HUES6 (cell line): ENCODE measurements around the gene WDR73.

Experiments
- H3K27ac ChIP-seq: 2 replicates; pipeline ENCODE4 v1.7.0; 2013; ENCODE audit warnings: low read depth, mild to moderate bottlenecking, low read length, inconsistent platforms
- H3K27me3 ChIP-seq: 2 replicates; pipeline ENCODE4 v1.6.1; 2013; ENCODE audit warnings: low read length; ENCODE audit not compliant: control insufficient read depth, insufficient read depth
- H3K36me3 ChIP-seq: 2 replicates; pipeline ENCODE4 v1.6.1; 2013; ENCODE audit warnings: low read length; ENCODE audit not compliant: control insufficient read depth, insufficient read depth
- H3K4me1 ChIP-seq: 2 replicates; pipeline ENCODE4 v1.6.1; 2013; ENCODE audit warnings: low read length; ENCODE audit not compliant: control insufficient read depth, insufficient read depth
- H3K4me3 ChIP-seq: 2 replicates; pipeline ENCODE4 v1.5.1; 2013; ENCODE audit warnings: low read depth, low read length
- H3K9ac ChIP-seq: one replicate; pipeline ENCODE4 v1.6.1; 2013; ENCODE audit warnings: mild to moderate bottlenecking, low read length
- H3K9me3 ChIP-seq: 2 replicates; pipeline ENCODE4 v1.6.1; 2013; ENCODE audit warnings: low read depth, low read length; ENCODE audit not compliant: control insufficient read depth, insufficient read depth

The WDR73 gene

DNA sequence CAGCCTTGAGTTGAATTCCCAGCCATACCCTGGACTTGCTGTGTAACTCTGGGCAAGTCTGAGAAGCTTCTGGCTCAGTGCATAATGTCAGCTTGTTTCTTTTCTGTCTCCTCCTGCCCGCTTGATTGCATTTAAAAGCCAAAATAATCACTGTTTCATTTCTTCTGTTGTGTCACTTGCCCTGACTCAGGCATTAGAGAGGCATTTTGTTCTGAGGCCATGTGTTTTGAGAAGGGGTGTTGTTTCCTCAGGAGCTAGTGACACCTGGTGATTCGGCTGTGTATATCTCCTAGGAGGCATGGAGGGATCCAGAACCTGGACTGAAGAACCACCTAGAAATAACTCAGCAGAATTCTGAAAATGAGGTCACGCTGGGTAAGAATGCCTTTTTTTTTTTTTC is 16.0 kb downstream of the WDR73 start:
- peaks cover 11% of the 10 kb centered on the region for H3K27me3 ChIP-seq
- no peak overlapping the region for H3K4me3 ChIP-seq
- peak overlapping the region; percentile 25 for H3K9ac ChIP-seq
- 0 out of 2 replicates have a peak overlapping the region, but pooled peaks have one; percentile 27 for H3K27ac ChIP-seq
- H3K9me3 ChIP-seq: no peaks in the 10 kb centered on the region
- H3K4me1 ChIP-seq: peaks cover 8% of the 10 kb centered on the region
- H3K36me3 ChIP-seq: peaks cover 34% of the 10 kb centered on the region

DNA sequence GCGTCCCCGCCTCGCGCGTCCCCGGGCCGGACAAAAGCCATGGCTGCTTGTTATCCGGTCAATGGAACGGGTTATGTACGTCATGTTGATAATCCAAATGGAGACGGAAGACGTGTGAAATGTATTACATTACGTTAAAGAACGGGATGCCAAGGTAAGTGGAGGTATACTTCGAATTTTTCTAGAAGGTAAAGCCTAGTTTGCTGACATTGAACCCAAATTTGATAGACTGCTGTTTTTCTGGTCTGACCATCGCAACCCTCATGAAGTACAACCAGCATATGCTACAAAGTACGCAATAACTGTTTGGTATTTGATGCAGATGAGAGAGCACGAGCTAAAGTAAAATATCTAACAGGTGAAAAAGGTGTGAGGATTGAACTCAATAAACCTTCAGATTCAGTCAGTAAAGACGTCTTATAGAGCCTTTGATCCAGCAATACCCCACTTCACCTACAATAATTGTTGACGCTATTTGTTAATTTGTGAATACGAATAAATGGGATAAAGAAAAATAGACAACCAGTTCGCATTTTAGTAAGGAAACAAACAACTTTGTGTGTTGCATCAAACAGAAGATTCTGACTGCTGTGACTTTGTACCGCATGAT is 19.8 kb downstream of the WDR73 start:
- H3K36me3 ChIP-seq: peaks cover under 1% of the 10 kb centered on the region
- H3K4me1 ChIP-seq: peaks cover 21% of the 10 kb centered on the region
- no peaks in the 10 kb centered on the region for H3K9me3 ChIP-seq
- H3K9ac ChIP-seq: peak overlapping the region; percentile 64
- H3K27ac ChIP-seq: no peak overlapping the region
- H3K27me3 ChIP-seq: peaks cover 15% of the 10 kb centered on the region
- H3K4me3 ChIP-seq: peak overlapping the region; percentile 83

DNA sequence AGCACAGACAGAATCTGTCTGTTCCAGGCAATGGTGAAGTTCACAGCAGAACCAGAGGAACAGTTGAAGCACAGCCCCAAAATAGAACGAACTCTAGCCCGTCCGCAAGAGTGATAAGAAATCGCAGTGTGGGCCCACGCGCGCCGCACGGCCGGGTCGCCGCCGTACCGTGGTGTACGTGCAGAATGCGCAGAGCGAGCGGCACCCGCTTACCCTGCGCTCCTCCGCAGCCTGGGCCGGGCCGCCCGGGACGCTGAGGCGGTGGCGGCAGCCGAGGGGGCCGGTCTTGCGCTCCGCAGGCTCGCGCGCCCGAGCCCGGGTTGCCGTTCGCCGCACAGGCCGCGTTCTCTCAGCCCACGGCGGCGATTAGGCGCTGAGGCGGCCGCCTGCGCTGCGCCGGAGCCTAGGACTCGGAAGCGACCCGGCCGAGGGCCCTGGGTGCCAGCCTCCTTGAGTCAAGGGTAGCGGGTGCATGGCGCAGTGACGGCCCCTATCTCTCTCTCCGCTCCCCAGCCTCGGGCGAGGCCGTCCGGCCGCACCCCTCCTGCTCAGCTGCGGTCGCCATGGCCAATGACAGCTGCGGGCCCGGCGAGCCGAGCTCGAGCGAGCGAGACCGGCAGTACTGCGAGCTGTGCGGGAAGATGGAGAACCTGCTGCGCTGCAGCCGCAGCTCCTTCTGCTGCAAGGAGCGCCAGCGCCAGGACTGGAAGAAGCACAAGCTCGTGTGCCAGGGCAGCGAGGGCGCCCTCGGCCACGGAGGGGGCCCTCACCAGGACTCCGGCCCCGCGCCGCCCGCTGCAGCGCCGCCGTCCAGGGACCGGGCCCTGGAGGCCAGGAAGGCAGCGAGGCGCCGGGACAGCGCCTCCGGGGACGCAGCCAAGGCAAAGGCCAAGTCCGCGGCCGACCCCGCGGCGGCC is 20.5 kb downstream of the WDR73 start:
- Histone ChIP-seq H3K9ac (peak overlapping the region; percentile 64), H3K4me1 (peaks cover 21% of the 10 kb centered on the region), H3K36me3 (no peaks in the 10 kb centered on the region; the same call in 1 of the 2 replicates), H3K27ac (no peak overlapping the region), H3K9me3 (no peaks in the 10 kb centered on the region), H3K27me3 (peaks cover 15% of the 10 kb centered on the region), H3K4me3 (peak overlapping the region; percentile 83)

DNA sequence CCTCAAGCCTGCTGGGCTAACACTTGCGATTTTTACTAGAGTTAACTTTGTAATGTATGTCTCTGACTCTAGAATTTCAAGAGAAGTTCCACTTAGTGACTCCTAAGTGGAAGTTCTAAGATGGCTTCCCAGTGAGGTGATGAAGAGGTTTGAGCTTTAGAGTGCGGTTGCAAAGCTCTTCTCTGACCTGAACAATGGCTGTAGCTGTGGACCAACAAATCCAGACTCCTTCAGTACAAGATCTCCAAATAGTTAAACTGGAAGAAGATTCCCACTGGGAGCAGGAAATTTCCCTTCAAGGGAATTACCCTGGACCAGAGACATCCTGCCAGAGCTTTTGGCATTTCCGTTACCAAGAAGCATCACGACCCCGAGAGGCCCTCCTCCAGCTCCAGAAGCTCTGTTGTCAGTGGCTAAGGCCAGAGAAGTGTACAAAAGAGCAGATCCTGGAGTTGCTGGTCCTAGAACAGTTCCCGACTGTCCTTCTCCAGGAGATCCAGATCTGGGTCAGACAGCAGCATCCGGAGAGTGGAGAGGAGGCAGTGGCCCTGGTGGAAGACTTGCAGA is 22.3 kb downstream of the WDR73 start:
- peak overlapping the region; percentile 66 for H3K4me3 ChIP-seq
- no peaks in the 10 kb centered on the region; the same call in 1 of the 2 replicates for H3K36me3 ChIP-seq
- H3K9me3 ChIP-seq: no peaks in the 10 kb centered on the region
- H3K9ac ChIP-seq: peak overlapping the region; percentile 40
- H3K4me1 ChIP-seq: peaks cover 14% of the 10 kb centered on the region
- H3K27ac ChIP-seq: no peak overlapping the region
- peaks cover 15% of the 10 kb centered on the region for H3K27me3 ChIP-seq

DNA sequence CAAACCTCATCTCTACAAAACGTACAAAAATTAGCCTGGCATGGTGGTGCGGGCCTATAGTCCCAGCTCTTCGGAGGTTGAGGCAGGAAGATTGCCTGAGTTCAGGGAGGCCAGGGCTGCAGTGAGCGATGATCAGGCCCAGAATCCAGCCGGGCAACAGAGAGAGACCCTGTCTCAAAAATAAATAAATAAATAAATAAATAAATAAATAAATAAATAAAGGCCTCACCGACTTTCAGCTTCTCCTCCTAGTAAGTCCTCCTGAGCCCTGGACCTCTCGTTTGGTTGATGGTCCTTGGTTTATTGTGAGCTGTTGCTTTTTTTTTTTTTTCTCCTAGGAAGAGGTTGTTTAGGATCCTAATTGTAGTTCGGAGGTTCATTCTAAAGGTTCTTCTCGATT is 25.1 kb downstream of the WDR73 start:
- Histone ChIP-seq H3K9ac (no peak overlapping the region), H3K4me3 (no peak overlapping the region), H3K4me1 (peaks cover 14% of the 10 kb centered on the region), H3K27ac (no peak overlapping the region), H3K9me3 (no peaks in the 10 kb centered on the region), H3K27me3 (peaks cover 8% of the 10 kb centered on the region), H3K36me3 (0 out of 2 replicates have a peak, but pooled peaks cover 7% of the 10 kb centered on the region)

DNA sequence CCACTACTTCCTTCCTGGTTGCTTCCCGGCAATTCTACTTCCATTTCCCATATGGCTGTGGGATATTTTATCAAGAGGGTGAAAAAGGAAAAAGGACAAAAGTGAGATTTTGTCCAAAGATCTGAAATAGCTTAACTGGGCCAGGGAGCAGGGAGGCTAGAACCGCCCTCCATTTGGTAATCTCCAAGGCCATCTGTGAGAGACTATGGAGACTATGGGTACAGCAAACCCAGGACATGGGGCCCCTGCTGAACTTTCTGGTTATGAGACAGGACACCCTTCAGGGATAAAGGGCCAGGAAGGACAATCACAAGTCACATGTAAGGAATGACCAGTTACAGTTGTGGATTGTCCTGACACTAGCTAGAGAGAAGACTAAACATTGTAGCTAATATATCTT is 29.0 kb downstream of the WDR73 start:
- H3K27ac ChIP-seq: no peak overlapping the region
- 0 out of 2 replicates have a peak, but pooled peaks cover 1% of the 10 kb centered on the region for H3K4me1 ChIP-seq
- peaks cover 40% of the 10 kb centered on the region for H3K36me3 ChIP-seq
- peaks cover 28% of the 10 kb centered on the region for H3K9me3 ChIP-seq
- no peak overlapping the region for H3K9ac ChIP-seq
- H3K4me3 ChIP-seq: no peak overlapping the region
- H3K27me3 ChIP-seq: no peaks in the 10 kb centered on the region

DNA sequence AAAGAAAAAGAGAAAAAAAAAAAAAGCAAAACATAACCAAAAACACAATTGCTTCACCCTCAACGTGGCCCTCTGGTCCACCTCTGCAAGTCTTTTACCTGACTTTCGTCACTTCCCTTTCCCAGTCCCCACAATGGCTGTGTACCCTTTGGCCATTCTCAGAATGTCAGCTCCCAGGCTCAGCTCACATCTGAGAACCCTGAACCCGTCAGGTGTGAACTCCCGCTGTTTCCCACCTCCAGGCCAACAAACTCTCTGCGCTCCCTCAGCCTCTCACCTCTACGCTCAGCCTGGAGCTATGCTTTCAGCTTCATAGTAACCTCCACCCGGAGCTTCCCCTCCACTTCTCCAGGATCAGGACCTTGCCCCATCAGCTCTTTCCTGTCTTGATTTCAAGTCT is 29.7 kb downstream of the WDR73 start:
- no peaks in the 10 kb centered on the region for H3K4me1 ChIP-seq
- no peak overlapping the region for H3K9ac ChIP-seq
- H3K27ac ChIP-seq: no peak overlapping the region
- peaks cover 46% of the 10 kb centered on the region for H3K36me3 ChIP-seq
- no peaks in the 10 kb centered on the region for H3K27me3 ChIP-seq
- peaks cover 35% of the 10 kb centered on the region for H3K9me3 ChIP-seq
- H3K4me3 ChIP-seq: no peak overlapping the region

DNA sequence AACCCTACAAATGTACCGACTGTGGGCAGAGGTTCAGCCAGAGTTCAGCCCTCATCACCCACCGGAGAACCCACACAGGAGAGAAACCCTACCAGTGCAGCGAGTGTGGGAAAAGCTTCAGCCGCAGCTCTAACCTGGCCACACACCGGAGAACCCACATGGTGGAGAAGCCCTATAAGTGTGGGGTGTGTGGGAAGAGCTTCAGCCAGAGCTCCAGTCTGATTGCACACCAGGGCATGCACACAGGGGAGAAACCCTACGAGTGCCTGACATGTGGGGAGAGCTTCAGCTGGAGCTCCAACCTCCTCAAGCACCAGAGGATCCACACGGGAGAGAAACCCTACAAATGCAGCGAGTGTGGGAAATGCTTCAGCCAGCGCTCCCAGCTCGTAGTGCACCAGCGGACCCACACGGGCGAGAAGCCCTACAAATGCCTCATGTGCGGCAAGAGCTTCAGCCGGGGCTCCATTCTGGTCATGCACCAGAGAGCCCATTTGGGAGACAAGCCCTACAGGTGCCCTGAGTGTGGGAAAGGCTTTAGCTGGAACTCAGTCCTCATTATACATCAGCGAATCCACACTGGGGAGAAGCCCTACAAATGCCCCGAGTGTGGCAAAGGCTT is 32.6 kb downstream of the WDR73 start:
- Histone ChIP-seq H3K4me1 (no peaks in the 10 kb centered on the region), H3K4me3 (no peak overlapping the region), H3K9me3 (peaks cover 42% of the 10 kb centered on the region)

DNA sequence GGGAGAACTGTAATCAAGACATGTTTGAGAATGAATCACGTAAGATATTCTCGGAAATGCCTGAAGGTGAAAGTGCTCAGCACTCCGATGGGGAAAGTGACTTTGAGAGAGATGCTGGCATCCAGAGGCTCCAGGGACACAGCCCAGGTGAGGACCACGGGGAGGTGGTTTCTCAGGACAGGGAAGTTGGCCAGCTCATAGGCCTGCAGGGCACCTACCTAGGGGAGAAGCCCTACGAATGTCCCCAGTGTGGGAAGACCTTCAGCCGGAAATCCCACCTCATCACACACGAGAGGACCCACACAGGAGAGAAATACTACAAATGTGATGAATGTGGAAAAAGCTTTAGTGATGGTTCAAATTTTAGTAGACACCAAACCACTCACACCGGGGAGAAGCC is 33.5 kb downstream of the WDR73 start:
- H3K27ac ChIP-seq: no peak overlapping the region
- H3K4me1 ChIP-seq: no peaks in the 10 kb centered on the region
- H3K27me3 ChIP-seq: no peaks in the 10 kb centered on the region
- H3K9me3 ChIP-seq: peaks cover 42% of the 10 kb centered on the region
- no peak overlapping the region for H3K9ac ChIP-seq
- no peak overlapping the region for H3K4me3 ChIP-seq
- H3K36me3 ChIP-seq: peaks cover 69% of the 10 kb centered on the region

More for the DNA sequence above, 32.6 kb downstream of the WDR73 start:
- H3K36me3 ChIP-seq: peaks cover 67% of the 10 kb centered on the region
- no peaks in the 10 kb centered on the region for H3K27me3 ChIP-seq
- no peak overlapping the region for H3K9ac ChIP-seq
- no peak overlapping the region for H3K27ac ChIP-seq

DNA sequence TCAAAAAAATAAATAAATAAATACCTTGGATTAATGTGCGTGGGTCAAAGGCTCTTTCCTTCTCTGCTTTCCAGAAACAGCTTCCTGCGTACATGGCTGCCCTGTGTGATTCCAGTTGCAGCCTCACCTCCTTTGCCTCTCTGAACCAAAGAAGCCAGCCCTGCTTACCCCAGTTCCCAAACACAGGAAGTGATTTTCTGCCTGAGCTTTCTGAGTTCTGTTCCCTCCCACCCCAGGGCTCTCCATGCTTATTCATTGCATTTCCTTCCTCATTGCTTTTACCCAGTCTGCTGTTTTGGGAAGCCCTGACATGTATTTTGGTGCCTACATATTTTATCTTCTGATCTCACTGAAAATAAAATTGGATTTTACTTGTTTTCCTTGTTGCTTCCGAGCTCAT is 37.8 kb downstream of the WDR73 start:
- peaks cover 69% of the 10 kb centered on the region for H3K36me3 ChIP-seq
- H3K9ac ChIP-seq: no peak overlapping the region
- no peak overlapping the region for H3K27ac ChIP-seq
- H3K4me1 ChIP-seq: no peaks in the 10 kb centered on the region
- no peaks in the 10 kb centered on the region for H3K27me3 ChIP-seq
- H3K4me3 ChIP-seq: no peak overlapping the region
- peaks cover 26% of the 10 kb centered on the region for H3K9me3 ChIP-seq
